NCI-H2196 treated with DMSO at 0.1 percent for 48 hours (cell line): ENCODE results near the gene KYAT1.

Experiments used
- DNase-seq: peaks from one replicate; lab custom pipeline; 2025; ENCODE audit not compliant: unreplicated experiment; lab: John Stamatoyannopoulos, UW

KYAT1 gene

DNA sequence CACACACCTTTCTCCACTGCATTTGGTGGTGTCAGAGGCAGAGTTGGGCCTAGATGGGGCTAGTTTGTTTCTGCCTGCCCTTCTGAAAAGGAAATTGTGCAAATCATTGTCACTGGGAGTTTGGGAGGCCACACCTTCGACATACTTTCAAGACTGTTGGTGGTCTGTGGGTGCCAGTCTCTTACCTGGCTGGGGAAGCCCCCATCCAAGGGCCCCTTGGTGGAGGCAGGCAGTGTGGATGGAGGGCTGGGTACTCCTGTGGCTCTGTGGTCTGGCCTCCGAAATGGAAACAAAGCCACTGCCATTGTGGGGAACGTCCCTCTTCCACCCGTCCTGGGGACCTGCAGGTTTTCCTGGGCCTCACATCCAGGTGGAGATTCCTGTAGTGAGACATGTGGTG, 28.1 kb upstream of the KYAT1 start:
- DNase-seq, result no peak

DNA sequence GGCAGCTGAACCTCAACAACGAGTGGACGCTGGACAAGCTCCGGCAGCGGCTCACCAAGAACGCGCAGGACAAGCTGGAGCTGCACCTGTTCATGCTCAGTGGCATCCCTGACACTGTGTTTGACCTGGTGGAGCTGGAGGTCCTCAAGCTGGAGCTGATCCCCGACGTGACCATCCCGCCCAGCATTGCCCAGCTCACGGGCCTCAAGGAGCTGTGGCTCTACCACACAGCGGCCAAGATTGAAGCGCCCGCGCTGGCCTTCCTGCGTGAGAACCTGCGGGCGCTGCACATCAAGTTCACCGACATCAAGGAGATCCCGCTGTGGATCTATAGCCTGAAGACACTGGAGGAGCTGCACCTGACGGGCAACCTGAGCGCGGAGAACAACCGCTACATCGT, 26.6 kb upstream of the KYAT1 start:
- DNase-seq, result no peak

DNA sequence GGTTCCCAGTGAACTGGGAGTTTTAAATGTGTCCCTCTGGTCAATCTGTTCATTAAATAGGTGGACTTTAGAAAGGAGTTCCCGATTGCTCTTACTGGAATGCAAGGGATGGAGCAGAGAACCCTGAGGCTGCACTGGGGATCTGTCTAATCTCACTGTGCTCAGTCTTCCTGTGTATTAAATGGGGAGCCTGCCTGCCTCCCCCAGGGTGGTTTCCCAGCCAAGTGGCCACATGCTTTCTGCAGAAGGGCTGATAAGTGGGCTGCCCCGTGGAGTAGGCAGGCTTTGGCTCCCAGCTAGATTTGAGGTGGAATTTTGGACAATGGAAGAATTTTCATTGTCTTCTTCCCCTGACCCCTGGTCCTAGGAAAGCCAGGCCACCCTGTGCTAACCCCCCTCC, 25.0 kb upstream of the KYAT1 start:
- no peak for DNase-seq

DNA sequence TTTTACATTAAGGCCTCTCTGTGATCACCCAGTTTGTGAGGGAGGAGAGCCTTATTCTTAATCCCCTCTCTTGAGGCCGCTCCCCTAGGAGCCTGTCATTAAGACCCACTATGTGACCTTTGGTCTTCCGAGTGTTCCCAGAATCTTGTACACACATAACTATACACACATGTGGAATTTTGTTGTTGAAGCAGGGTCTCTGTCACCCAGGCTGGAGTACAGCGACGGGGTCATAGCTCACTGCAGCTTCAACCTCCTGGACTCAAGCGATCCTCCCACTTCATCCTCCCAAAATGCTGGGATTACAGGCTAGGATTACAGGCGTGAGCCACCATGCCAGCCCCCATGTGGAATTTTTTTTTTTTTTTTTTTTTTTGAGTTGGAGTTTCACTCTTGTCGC, 24.2 kb upstream of the KYAT1 start:
- no peak for DNase-seq

DNA sequence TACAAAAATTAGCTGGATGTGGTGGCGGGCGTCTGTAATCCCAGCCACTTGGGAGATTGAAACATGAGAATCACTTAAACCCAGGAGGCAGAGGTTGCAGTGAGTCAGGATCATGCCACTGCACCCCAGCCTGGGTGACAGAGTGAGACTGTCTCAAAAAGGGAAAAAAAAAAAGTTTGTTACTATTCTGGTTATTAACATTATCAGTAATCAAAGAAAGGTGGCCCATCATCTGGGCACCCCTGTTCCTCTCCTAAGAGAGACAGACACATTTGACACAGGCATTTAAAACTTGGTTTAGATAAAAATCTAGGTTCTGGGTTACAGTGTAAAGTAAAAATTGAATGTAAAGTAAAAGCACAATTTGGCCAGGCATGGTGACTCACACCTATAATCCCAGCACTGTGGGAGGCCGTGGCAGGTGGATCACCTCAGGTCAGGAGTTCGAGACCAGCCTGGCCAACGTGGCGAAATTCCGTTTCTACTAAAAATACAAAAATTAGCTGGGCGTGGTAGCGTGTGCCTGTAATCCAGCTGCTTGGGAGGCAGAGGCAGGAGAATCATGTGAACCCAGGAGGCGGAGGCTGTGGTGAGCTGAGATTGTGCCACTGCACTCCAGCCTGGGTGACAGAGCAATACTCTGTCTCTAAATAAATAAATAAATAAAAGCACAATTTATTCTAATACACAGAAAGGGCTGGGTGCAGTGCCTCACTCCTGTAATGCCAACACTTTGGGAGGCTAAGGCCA, 22.3 kb upstream of the KYAT1 start:
- no peak for DNase-seq

DNA sequence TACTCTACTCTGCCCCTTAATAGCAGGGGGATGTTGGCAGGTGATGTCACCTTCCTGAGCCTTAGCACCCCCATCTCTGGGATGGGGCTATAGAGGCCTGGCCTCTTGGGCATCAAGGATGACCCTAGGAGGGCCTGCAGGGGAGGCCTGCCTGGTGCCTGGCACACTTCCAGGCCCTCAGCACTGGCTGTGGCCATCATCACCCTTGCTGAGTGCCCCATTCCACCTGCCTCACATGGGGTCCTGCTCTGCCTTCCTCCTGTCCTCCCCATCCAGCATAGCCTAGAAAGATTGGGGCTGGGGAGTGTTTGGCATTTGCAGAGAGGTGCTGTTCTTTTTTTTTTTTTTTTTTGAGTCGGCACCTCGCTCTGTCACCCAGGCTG, 21.3 kb upstream of the KYAT1 start:
- DNase-seq, result no peak

DNA sequence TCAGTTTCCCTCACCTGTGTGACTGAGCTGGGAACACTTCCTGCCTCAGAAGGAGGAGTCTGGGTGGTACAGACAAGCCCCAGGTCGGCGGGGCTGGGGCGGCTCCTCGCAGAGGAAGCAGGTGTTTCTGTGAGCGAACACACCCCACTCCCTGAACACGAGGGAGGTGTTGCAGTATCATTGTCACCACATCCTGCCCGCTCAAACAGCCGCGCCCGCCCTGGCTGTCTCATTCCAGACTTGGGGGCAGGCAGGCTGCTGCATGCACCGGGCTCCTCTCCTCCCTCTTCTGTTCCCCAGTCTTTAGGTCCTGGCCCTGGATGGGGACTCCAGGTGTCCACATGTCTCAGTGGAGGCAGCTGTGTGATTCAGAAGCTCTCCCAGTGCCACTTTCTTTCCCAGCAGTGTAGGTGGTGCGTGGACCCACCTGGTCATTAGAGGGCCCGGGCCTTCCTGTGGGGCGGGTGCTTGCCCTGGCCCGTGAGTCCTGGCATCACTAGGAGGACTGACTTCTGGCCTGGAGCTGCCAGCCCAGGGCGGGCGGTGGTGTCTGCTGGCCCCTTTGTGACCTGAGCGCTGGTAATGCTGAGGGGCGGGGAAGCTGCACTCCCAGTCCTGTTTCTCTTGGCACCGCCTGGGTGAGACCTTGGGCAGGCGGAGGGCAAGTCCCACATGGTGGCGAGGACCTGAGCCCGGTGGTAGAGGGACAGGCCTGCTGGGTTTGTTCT, 20.8 kb upstream of the KYAT1 start:
- DNase-seq, result peak; percentile 36

DNA sequence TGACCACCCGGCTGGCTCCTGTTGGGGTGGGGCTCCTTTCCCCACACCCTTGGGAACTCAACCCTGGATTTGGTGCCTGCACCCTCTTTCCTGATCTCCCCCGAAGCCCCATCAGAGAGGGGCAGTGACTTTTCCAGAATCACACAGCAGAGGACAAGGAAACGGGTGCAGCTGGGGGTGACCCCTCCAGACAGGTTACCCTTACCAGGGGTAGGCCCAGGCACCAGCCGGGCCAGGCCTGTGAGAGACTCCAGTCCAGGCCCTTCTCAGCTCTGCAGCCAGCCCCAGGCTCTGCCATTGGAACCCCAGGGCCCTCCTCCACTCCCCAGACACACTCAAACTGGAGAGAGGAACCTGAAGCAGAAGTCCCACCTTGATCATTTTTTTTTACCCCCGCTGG, 20.1 kb upstream of the KYAT1 start:
- DNase-seq, result no peak

DNA sequence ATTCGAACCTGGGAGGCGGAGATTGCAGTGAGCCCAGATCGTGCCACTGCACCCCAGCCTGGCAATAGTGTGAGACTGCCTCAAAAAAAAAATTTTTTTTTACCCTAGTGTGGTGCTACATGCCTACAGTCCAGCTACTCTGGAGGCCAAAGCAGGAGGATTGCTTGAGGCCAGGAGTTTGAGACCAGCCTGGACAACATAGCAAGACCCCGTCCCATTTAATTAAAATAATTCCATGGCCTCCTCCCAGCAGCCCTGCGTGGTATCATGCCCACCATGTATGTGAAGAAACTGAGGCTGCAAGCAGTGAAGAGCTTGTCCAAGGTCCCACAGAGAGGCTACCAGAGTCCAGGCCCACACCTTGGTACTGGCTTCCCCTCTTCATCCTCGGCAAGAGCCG, 19.6 kb upstream of the KYAT1 start:
- DNase-seq, result no peak

DNA sequence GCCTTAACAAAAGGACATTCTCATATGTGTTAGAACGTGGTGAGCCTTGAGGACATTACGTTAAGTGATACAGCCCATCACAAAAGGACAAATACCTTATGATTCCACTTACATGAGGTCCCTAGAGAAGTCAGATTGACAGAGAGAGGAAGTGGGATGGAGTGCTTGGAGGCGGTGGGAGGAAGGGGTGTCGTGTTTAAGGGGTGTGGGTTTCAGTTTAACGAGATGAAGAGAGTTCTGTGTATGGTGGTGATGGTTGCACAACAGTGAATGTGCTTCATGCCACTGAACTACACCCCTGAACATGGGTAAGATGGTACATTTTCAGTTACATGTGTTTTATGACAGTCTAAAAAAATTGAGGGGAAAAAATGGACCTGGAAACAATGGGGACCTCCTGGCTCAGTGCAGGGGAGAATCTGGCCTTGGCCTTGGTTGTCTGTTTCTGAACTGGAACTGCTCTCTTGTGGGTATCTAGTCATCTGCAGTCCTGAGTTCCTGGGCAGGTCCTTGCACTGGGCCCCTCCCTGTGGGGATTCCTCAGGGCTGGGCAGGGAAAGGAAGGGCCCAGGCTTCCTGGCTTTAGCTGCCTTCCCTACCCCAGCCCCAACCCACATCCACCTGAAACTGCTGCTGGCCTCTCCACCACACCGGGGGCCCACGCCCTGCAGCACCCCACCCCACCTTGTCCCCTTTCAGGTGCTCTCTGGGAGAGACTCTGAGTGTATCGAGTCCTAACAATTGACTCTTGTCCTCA, 18.0 kb upstream of the KYAT1 start:
- no peak for DNase-seq

DNA sequence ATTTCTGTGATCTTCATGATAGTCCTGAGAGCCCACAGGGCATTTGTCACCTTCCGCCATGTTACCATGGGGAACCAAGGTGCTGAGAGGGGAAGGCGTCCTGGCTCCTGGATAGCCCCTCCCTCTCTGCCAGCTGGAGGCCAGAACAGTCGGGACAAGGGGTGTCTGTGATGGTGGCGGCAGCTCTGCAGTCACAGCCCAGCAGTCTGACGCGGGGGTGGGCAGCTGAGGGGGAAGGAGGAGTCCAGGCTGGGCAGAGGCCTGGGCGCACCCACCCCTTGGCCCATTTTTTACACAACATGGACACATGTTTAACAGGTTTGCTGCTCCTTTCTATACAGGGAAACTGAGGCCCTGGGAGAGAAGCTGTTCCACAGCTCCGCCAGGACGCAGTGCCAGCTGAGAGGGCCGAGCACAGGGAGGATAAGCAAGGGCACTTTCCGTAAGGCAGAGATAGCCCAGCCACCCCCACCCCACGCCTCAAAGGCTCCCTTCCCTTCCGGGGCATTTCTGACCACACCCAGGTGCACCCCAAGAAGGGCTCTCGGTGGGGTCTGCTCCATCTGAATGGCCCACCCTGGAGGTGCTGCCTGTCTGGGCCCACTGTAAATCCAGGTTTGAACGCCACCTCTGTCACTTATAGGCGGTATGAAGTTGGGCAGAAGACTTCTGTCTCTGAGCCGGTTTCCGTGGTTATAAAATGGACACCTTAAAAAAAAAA, 17.3 kb upstream of the KYAT1 start:
- DNase-seq, result no peak

DNA sequence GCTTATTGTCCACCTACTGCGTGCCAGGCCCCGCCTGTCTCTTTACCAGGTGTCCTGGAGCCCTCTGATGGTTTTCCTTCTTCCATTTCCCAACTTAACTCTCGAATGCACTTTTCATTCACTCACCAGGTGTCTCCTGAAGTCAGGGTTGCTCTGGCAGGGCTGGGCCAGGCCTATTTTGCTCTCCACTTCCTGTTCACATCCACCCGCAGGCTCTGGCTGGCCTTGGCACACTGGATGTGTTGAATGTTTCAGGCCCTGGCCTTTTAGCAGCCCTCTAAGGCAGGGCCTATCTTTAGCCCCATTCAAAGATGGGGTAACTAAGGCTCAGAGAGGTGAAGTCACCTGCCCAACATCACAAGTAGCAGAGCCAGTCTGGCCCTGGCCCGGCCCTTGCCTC, 16.6 kb upstream of the KYAT1 start:
- no peak for DNase-seq

DNA sequence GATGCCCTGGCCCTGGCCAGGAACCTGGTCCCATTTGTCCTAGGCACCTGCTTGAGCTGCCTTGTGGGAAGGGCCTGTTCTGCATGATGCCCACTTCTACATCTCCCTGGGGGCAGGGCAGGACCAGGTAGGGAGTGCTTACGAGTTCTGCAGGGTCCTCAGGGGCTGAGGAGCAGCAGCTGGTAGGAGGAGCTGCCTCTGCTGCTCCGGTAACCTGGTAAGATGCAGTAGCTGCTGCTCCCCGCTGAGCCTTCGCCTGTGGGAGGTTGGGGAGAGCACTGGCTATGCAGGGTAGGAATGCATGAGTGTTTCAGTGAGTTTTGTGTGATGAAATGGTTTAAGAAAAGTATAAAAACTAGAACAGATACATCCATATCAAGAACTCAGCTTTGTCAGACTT, 13.8 kb upstream of the KYAT1 start:
- DNase-seq, result no peak

DNA sequence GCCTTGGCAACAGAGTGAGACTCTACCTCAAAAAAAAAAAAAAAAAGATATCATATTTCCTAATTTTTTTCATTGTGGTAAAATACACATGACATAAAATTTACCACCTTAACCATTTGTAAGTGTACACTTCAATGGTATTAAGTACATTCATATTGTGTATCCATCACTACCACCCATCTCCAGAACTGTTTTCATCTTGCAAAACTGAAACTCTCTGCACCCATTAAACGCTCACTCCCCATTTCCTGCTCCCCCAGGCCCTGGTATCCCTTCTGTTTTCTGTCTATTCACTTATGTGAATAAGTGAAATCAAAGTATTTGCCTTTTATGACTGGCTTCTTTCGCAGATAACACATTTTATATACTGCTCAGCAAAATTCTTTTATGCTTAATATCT, 13.0 kb upstream of the KYAT1 start:
- no peak for DNase-seq

DNA sequence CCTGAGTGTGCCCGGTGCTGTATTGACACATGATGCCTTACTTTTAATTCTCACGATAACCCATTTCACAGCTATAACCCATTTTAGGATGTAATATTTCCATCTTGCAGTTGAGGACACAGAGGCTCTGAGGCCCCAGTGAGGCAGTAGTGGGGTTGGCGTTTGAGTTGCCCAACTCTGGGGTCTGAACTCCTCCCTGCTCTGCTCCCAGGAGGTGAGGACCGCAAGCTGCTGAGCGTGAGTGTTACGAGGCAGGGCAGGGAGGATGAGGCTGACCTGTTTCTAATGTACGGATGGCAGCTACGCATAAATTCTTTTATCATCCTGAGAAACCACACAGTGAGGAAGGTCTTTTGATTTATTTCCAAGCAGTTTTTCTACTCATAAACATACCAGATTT, 11.6 kb upstream of the KYAT1 start:
- no peak for DNase-seq

DNA sequence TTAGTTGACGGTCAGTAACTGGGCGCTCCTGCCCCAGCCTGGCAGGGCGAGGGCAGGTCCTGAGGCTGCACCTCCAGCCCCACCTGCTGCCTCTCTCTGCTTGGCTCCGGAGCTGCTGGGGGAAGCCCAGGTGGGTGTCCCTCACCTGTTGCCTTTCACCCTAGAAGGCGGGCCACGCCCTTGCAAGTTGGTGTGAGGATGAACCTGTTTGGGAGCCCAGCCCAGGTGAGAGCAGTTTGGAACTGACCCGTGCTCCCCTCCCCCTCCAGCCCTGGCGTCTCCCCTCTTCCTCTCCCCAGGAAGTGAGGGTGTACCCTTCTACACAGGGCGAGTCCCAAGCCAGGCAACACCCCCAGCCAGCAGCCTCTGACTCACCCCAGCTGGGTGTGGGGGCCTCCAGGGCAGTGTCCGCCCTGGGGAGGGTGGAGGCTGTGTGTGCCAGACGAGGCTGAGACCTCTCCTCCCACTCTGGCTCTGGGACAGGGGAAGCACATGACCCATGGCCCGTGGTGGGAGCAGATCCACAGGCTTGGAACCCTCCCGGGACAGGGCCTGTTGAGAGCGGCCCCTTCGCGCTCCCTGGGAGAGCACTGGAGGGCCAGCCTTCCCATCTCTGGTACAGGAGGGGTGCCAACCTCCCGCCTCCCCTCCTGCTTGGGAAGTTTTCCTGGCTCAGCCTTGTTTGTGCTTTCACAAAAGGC, 10.6 kb upstream of the KYAT1 start:
- no peak for DNase-seq

DNA sequence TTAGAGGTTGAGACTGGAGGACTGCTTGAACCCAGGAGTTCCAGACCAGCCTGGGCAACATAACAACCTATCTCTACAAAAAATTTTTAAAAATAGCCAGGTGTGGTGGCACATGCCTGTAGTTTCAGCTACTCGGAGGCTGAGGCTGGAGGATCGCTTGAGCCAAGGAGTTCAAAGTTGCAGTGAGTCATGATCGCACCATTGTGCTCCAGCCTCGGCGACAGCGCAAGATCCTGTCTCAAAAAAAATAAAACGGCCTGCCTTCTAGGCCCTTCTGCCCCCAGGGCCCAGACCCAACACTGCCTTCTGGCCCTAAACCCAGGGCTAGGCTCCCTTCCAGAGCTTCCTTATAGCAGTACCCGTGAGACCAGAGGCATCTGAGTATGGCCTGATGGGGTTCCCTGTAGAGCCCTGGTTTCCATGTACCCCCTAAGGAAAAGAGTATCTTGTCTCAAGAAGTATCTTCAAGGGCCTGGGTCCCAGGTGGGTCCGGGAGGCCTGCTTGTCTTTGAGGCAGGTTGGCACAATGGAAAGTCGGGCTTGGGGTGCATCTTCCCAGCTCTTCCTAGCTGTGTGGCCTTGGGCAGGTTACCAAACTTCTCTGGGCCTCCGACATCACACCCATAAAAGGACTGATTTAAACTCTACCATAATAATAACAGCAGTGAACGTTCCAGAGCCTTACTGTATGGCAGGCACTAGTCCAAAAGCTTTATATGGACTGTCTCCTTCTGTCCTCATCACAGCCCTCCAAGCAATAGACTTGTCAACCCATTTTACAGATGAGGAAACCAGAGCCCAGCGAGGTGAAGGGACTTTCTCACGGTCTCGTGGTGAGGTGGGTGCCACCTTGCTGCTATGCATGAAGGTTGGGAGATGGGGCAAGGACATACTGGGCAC, 9.8 kb upstream of the KYAT1 start:
- DNase-seq, result no peak

DNA sequence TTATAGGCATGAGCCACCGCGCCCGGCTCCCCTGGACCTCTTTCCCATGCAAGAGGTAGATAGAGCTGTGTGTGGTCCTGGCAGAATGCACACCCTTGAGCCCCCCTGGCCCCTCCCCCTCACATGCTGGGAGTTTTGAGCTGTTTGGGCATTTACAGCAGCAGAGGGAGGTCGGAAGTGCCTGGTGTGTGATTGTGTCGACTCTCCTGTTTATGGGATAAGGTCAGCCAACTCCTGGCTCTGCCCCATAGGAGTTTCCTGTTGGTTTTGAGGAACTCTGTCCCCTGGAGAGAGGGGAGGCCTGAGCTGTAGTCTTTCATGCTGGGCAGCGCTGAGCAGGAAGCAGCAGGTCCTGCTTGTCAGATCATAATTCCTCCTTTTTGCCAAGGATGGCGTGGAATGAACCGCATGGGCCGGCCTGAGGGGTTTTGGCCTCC, 6.2 kb upstream of the KYAT1 start:
- DNase-seq, result no peak

DNA sequence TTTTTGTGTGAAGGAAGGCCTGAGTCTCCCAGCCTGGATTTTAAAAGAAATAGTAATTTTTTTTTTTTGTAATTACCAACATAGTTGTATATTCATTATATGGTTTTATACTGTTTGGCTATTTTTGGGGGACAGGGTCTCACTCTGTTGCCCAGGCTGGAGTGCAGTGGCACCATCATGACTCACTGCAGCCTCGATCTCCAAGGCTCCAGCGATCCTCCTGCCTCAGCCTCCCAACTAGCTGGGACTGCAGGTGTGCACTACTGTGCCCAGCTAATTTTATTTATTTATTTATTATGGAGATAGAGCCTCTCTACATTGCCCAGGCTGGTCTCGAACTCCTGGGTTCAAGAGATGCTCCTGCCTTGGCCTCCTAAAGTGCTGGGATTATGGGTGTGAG, 5.3 kb upstream of the KYAT1 start:
- DNase-seq, result no peak
